Caco-2 (cell line): ENCODE data around the gene CAPN3. TPM values are rescaled to one million over a fixed set of nuclear protein-coding genes. Genes with fewer than 3 reads are reported as not detected.

ENCODE experiments used
- BruUV-seq: library from RNA; stranded (reverse); fragments of 400-500 nt; replicated peaks from 2 replicates; lab custom pipeline; 2021; lab: Mats Ljungman, UMichigan
- CTCF ChIA-PET: fragments of 300-600 bp; sonication (Branson Sonifier 250); formaldehyde crosslinking; loops from one replicate; lab custom pipeline; 2022; ENCODE audit warnings: antibody characterized with exemption; lab: Charles Lee
- POLR2A ChIA-PET: fragments of 300-600 bp; sonication (Branson Sonifier 250); formaldehyde crosslinking; loops from one replicate; lab custom pipeline; 2022; ENCODE audit warnings: antibody characterized with exemption; lab: Charles Lee
- DNase-seq, 2 experiments: peaks; one replicate each; pipeline versions ENCODE4 v3.0.0 to v3.0.0-alpha.2; 2020 to 2022
- H3K27me3 ChIP-seq: replicated peaks from 2 replicates; pipeline ENCODE4 v1.6.0; 2011; ENCODE audit warnings: low read length; ENCODE audit not compliant: control insufficient read depth, insufficient read depth
- H3K36me3 ChIP-seq: 2 replicates; pipeline ENCODE4 v1.5.1; 2011; ENCODE audit warnings: low read length; ENCODE audit not compliant: control insufficient read depth, insufficient read depth
- H3K4me1 ChIP-seq: fragments of 250-450 bp; sonication (Bioruptor Pico); 2 replicates; pipeline ENCODE4 v1.5.1; 2020; ENCODE audit warnings: mild to moderate bottlenecking
- H3K4me3 ChIP-seq: 2 replicates; pipeline ENCODE4 v1.5.1; 2011; ENCODE audit warnings: low read depth, mild to moderate bottlenecking, control low read depth, low read length
- H3K9me3 ChIP-seq: fragments of 250-450 bp; sonication (Bioruptor Pico); 2 replicates; pipeline ENCODE4 v1.5.1; 2020; ENCODE audit warnings: mild to moderate bottlenecking, moderate library complexity
- H3K27ac Mint-ChIP-seq: one replicate; pipeline ENCODE4 v1.8.0; 2022; ENCODE audit warnings: mixed read lengths; ENCODE audit not compliant: unreplicated experiment
- H3K27me3 Mint-ChIP-seq: one replicate; pipeline ENCODE4 v1.8.0; 2022; ENCODE audit warnings: mixed read lengths; ENCODE audit not compliant: insufficient read depth, unreplicated experiment
- H3K36me3 Mint-ChIP-seq: one replicate; pipeline ENCODE4 v1.8.0; 2022; ENCODE audit warnings: mild to moderate bottlenecking, mixed read lengths; ENCODE audit not compliant: insufficient read depth, unreplicated experiment
- H3K4me1 Mint-ChIP-seq: one replicate; pipeline ENCODE4 v1.8.0; 2022; ENCODE audit warnings: low read depth, mixed read lengths; ENCODE audit not compliant: unreplicated experiment
- H3K4me3 Mint-ChIP-seq: one replicate; pipeline ENCODE4 v1.8.0; 2022; ENCODE audit warnings: mild to moderate bottlenecking, moderate library complexity, mixed read lengths; ENCODE audit not compliant: unreplicated experiment
- H3K9me3 Mint-ChIP-seq: one replicate; pipeline ENCODE4 v1.8.0; 2022; ENCODE audit warnings: mixed read lengths; ENCODE audit not compliant: unreplicated experiment
- intact Hi-C: fragments of 100-400 bp; cut with micrococcal nuclease; formaldehyde crosslinking; loops from one replicate; pipeline ENCODE4 v1.10.0; 2022; ENCODE audit not compliant: unreplicated experiment
- total RNA-seq: library from RNA; stranded (reverse); gene quantifications from 2 replicates; pipeline ENCODE4 v1.2.3, GENCODE V29; 2022
- TF ChIP-seq, protein P1 (sequence below), 2 experiments: fragments of 200-600 bp in 1 of 2; IDR thresholded peaks; 1 replicate in 1 of 2; 2 replicates in 1 of 2; pipeline versions ENCODE4 v1.5.1 to v1.8.0; 2011 to 2022; ENCODE audit warnings: antibody characterized with exemption in 1 of 2, control low read depth in 1 of 2, inconsistent platforms in 1 of 2, low read depth in 1 of 2, low read length in 1 of 2, mild to moderate bottlenecking in 1 of 2, moderate library complexity in 1 of 2; ENCODE audit not compliant: insufficient read depth in 1 of 2, severe bottlenecking in 1 of 2, unreplicated experiment in 1 of 2

The CAPN3 gene
- total RNA-seq, 1 experiment from 2014 or later = 0.66 TPM

DNA sequence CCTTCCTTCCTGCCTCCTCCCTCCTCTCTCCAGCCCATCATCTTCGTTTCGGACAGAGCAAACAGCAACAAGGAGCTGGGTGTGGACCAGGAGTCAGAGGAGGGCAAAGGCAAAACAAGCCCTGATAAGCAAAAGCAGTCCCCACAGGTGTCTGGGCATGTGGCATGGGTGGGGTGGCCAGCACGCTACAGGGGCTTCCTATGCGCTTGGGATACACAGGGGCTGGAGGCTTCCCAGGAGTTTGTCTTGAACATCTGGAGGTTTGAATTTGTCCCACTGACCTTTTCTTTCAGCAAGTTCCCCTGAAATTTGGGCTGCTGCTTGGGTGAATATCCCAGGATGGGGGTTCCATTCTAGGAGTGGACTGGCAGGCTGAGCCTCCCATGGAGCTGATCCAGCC is 48.9 kb downstream of the CAPN3 start:
- no peak overlapping the region for H3K27ac Mint-ChIP-seq
- Histone ChIP-seq H3K4me3 (no peak overlapping the region), H3K27me3 (no peaks in the 10 kb centered on the region), H3K4me1 (0 out of 2 replicates have a peak, but pooled peaks cover 4% of the 10 kb centered on the region), H3K9me3 (no peaks in the 10 kb centered on the region), H3K36me3 (no peaks in the 10 kb centered on the region)
- H3K4me1 Mint-ChIP-seq = peaks cover 6% of the 10 kb centered on the region
- no TSS peak for BruUV-seq
- no peak overlapping the region for H3K4me3 Mint-ChIP-seq
- POLR2A ChIA-PET = no interaction called here
- DNase-seq = no peak
- intact Hi-C loops = no loop called here
- no peaks in the 10 kb centered on the region for H3K27me3 Mint-ChIP-seq
- CTCF ChIA-PET = no interaction called here
- peaks cover 15% of the 10 kb centered on the region for H3K36me3 Mint-ChIP-seq
- TF ChIP-seq, protein P1, sequence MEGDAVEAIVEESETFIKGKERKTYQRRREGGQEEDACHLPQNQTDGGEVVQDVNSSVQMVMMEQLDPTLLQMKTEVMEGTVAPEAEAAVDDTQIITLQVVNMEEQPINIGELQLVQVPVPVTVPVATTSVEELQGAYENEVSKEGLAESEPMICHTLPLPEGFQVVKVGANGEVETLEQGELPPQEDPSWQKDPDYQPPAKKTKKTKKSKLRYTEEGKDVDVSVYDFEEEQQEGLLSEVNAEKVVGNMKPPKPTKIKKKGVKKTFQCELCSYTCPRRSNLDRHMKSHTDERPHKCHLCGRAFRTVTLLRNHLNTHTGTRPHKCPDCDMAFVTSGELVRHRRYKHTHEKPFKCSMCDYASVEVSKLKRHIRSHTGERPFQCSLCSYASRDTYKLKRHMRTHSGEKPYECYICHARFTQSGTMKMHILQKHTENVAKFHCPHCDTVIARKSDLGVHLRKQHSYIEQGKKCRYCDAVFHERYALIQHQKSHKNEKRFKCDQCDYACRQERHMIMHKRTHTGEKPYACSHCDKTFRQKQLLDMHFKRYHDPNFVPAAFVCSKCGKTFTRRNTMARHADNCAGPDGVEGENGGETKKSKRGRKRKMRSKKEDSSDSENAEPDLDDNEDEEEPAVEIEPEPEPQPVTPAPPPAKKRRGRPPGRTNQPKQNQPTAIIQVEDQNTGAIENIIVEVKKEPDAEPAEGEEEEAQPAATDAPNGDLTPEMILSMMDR (IDR thresholded peaks at IDR 0.05; ENCODE audit: insufficient read depth in 1 of 2, low read depth in 1 of 2, low read length in 1 of 2, severe bottlenecking in 1 of 2, unreplicated experiment in 1 of 2) = no peak
- H3K9me3 Mint-ChIP-seq = no peaks in the 10 kb centered on the region

DNA sequence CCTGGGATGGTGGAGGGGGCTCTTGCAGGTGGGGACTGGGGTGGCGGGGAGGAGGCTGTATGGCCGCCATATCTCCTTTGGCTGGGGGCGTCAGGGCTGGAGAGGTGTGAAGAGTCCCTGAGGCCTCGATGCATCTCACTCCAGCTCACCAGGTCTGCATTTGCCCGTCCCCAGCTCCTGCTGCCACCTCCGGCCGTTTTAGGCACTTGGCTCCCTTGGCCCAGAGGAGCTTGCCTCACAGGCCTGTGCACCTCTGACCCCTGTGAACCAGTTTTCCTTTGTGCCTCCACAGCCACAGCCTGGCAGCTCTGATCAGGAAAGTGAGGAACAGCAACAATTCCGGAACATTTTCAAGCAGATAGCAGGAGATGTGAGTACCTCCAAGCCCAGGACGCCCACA is 49.7 kb downstream of the CAPN3 start:
- no peak for DNase-seq
- Mint-ChIP-seq H3K27ac (no peak overlapping the region), H3K36me3 (peaks cover 15% of the 10 kb centered on the region), H3K27me3 (no peaks in the 10 kb centered on the region), H3K4me3 (no peak overlapping the region), H3K9me3 (no peaks in the 10 kb centered on the region), H3K4me1 (peaks cover 6% of the 10 kb centered on the region)
- ChIA-PET CTCF (interaction anchor here (1.0 kb wide), 1 partner anchor 324 kb away, joined by 3 read pairs; no protein-coding TSS in a partner anchor), POLR2A (no interaction called here)
- no peaks in the 10 kb centered on the region for H3K36me3 ChIP-seq
- H3K9me3 ChIP-seq = no peaks in the 10 kb centered on the region
- no peak overlapping the region for H3K4me3 ChIP-seq
- H3K4me1 ChIP-seq = 0 out of 2 replicates have a peak, but pooled peaks cover 4% of the 10 kb centered on the region
- TF ChIP-seq, protein P1 (IDR thresholded peaks at IDR 0.05; ENCODE audit: insufficient read depth in 1 of 2, low read depth in 1 of 2, low read length in 1 of 2, severe bottlenecking in 1 of 2, unreplicated experiment in 1 of 2) = no peak
- no TSS peak for BruUV-seq
- H3K27me3 ChIP-seq = no peaks in the 10 kb centered on the region
- intact Hi-C loops = no loop called here

DNA sequence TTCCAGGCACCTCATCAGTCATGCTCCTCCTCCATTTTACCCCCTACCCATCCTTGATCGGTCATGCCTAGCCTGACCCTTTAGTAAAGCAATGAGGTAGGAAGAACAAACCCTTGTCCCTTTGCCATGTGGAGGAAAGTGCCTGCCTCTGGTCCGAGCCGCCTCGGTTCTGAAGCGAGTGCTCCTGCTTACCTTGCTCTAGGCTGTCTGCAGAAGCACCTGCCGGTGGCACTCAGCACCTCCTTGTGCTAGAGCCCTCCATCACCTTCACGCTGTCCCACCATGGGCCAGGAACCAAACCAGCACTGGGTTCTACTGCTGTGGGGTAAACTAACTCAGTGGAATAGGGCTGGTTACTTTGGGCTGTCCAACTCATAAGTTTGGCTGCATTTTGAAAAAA is 52.6 kb downstream of the CAPN3 start:
- H3K4me3 Mint-ChIP-seq = no peak overlapping the region
- H3K27ac Mint-ChIP-seq = no peak overlapping the region
- no peaks in the 10 kb centered on the region for H3K9me3 Mint-ChIP-seq
- TF ChIP-seq, protein P1 (IDR thresholded peaks at IDR 0.05; ENCODE audit: insufficient read depth in 1 of 2, low read depth in 1 of 2, low read length in 1 of 2, severe bottlenecking in 1 of 2, unreplicated experiment in 1 of 2) = no peak
- H3K4me1 Mint-ChIP-seq = no peaks in the 10 kb centered on the region
- H3K36me3 ChIP-seq = 0 out of 2 replicates have a peak, but pooled peaks cover 1% of the 10 kb centered on the region
- no peaks in the 10 kb centered on the region for H3K27me3 Mint-ChIP-seq
- no peaks in the 10 kb centered on the region for H3K9me3 ChIP-seq
- CTCF ChIA-PET = no interaction called here
- no peaks in the 10 kb centered on the region for H3K4me1 ChIP-seq
- DNase-seq = no peak
- intact Hi-C loops = no loop called here
- no peak overlapping the region for H3K4me3 ChIP-seq
- POLR2A ChIA-PET = interaction anchor here (0.7 kb wide), 1 partner anchor 68 kb away, joined by 9 read pairs; no protein-coding TSS in a partner anchor
- H3K36me3 Mint-ChIP-seq = peaks cover 24% of the 10 kb centered on the region
- BruUV-seq = no TSS peak
- no peaks in the 10 kb centered on the region for H3K27me3 ChIP-seq
